Left lobe of liver (tissue), 2 donors: Measurements from ENCODE around the gene SLC66A2. TPM values are rescaled to one million over a fixed set of nuclear protein-coding genes. Genes with fewer than 3 reads are reported as not detected.

Experiments
- ATAC-seq: fragments of 200-7000 bp; cut with Tn5 transposase; one replicate; pipeline ENCODE4 v1.9.1; 2020; ENCODE audit warnings: mild to moderate bottlenecking, moderate library complexity
- DNase-seq: peaks from one replicate; pipeline ENCODE4 v3.0.0-alpha.2; 2020; ENCODE audit warnings: low spot score
- total RNA-seq: library from RNA; stranded (reverse); gene quantifications from one replicate; pipeline ENCODE4 v1.2.1, GENCODE V29; 2021
- donor health status: DM: no; HTN: no; CAD: no; lungs with moderate emphysema.
- donor health status: DM: no; HTN: yes; CAD: no.

The SLC66A2 gene
- total RNA-seq, 1 donor from 2014 or later, result 140 TPM

DNA sequence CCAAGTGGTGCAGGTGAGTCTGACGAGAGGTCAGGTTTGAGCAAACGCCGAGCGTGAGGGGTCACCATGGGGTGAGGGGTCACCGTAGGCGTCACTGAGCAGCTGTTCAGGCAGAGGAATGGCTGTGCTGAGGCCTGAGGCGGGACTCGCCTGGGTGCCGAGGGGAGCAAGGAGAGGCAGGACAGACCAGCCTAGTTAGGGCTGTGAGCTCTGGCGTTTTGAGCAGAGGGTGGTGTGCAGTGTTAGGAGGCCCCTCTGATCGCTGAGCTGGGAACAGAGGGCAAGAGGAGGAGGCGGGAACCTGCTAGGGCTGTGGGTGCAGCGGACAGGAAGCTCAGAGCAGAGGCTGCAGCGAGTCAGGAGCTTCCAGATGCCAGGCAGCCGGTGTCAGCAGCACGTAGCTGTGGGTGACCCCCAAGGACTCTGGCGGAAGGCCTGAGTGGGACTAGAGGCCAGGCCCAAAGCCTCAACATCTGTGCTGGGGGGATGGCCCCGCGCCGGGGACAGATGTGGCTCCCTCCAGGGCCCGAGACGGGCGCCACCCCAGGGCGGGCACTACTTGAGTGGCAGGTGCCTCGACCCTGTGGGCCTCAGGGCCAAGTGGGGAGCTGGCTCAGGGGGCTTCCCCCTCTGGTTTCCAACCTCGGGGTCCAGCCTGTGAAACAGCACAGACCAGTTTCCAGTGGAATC is 98.0 kb downstream of the SLC66A2 start:
- no peak for ATAC-seq

DNA sequence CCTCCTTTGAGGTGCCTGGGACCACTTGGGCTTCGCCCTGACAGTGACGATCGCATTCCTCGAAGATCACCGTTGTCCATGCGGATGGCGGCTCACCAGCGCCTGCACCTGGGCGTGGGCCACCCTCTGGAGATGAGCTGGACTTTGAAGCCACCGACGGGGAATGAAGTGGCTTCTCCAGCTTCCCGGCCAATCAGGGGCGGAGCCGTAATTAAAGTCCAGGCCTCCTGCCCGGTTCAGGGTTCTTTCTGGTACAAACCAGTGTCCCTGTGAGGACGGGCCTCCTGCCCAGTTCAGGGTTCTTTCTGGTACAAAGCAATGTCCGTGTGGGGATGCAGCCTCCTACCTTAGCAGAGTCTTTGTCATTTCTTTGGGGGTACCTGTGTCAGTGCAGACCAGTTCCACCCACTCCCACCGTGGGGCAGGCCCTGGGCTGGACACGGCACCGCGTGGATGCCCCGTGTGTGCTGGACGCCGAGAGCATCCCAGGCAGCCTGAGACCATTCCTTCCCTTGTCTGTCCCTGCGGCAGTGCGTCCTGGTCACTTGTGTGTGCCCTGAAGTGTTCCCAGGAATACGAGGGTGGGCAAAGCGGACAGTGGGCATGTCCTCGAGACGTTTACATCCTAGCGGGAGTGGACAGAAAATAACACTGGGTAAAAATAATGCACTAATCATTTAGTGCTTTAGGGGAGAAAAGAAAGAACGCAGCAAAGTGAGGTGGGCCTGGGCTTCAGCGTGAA is 98.7 kb downstream of the SLC66A2 start:
- DNase-seq (peak; percentile 33), ATAC-seq (no peak)

More for the DNA sequence above, 98.0 kb downstream of the SLC66A2 start:
- DNase-seq, result peak; percentile 31

Other genes starting within 250 kb of the SLC66A2 start
- not detected for gene KCNG2, start 153.7 kb downstream of the SLC66A2 start, total RNA-seq
- 20.2 TPM for gene HSBP1L1, start 13.0 kb upstream of the SLC66A2 start, total RNA-seq
- 48.3 TPM for gene TXNL4A, start 36.9 kb upstream of the SLC66A2 start, total RNA-seq
- 20.7 TPM for gene RBFA, start 82.8 kb upstream of the SLC66A2 start, total RNA-seq
- 5.4 TPM for gene ADNP2, start 157.6 kb upstream of the SLC66A2 start, total RNA-seq